Measurements from ENCODE around the gene MOGAT2.

MOGAT2 gene

GRCh38 chr11:75779960-75780359 is 62.3 kb downstream of the MOGAT2 start:
- FAIRE-seq, result no peak
- no peak for DNase-seq (ENCODE audit: low spot score)

- DNase-seq (ENCODE audit: low spot score) (no peak), FAIRE-seq (no peak)
Observed at GRCh38 chr11:75780888-75781287, 63.2 kb downstream of the MOGAT2 start.

DNA sequence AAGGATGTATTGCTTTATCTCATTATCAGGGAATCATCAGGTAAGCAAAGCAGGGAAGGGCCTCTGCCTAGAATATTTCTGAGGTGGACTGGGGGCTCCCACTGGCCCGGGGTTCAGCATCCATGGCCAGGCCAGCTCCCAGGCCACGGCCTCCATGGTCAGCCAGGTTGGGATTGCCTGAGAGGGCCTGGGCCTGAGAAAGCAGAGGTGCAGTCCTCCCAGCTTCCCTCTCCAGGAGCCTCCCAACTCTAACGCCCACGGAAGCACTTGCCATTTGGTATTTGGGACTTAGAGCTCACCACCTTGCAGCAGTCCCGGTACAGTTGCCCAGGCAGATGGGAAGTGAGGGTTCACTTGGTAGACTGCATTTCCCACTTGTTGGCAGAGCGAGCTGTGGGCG is 63.7 kb downstream of the MOGAT2 start:
- FAIRE-seq (no peak), DNase-seq (ENCODE audit: low spot score) (no peak)

GRCh38 chr11:75781831-75782230 is 64.2 kb downstream of the MOGAT2 start:
- FAIRE-seq (no peak), DNase-seq (ENCODE audit: low spot score) (no peak)

Measured in urothelium cell line (cell line).